Left cardiac atrium (tissue), 4 donors: ENCODE data around the gene AQP12A. TPM values are rescaled to one million over a fixed set of nuclear protein-coding genes. Genes with fewer than 3 reads are reported as not detected.
A peak's percentile ranks its signal among the peaks of the same experiment; 100 is the strongest.

ENCODE experiments used
- ATAC-seq, 2 donors: fragments of 200-7000 bp; cut with Tn5 transposase; one replicate each; pipeline ENCODE4 v1.9.1; 2020; ENCODE audit warnings: mild to moderate bottlenecking in 2 of 2, moderate library complexity in 2 of 2
- DNase-seq: peaks from one replicate; pipeline ENCODE4 v3.0.0-alpha.2; 2020
- intact Hi-C, 2 donors: fragments of 100-400 bp; cut with DNase I; formaldehyde crosslinking; loops; one replicate each; pipeline versions ENCODE4 v1.14.1 to v1.15.1; 2022 to 2023
- total RNA-seq, 2 donors: library from RNA; stranded (reverse); fragmentation: NEBNext Ultra II Directional; extraction: Animal tissue kit (Norgen Biotek cat#: 25700); gene quantifications; one replicate each; pipeline ENCODE4 v1.2.1, GENCODE V29; 2021
- donor health status: DM: no; HTN: yes; CAD: no.
- donor health status: DM: no; HTN: yes; CAD: no; lungs with severe emphysema.
- donor health status: DM: yes; HTN: yes; CAD: no.
- donor health status: Dilated cardiomyopathy.

The AQP12A gene
- total RNA-seq, 2 donors from 2014 or later = not detected

- DNase-seq (no peak), ATAC-seq (no peak)
- intact Hi-C loops = no loop called here
Measured at GRCh38 chr2:240717181-240717641, 25.5 kb downstream of the AQP12A start.

GRCh38 chr2:240717681-240718581 lies 26.3 kb downstream of the AQP12A start:
- no peak for ATAC-seq
- intact Hi-C loops = no loop called here
- DNase-seq = no peak

- intact Hi-C loops = no loop called here
- ATAC-seq = no peak
- no peak for DNase-seq
Measured at GRCh38 chr2:240718896-240719490, 27.3 kb downstream of the AQP12A start.

- no peak for ATAC-seq
- DNase-seq = no peak
- intact Hi-C loops = no loop called here
Measured at GRCh38 chr2:240719676-240720545, 28.2 kb downstream of the AQP12A start.

- no peak for ATAC-seq
- intact Hi-C loops = no loop called here
- DNase-seq = no peak
Measured at GRCh38 chr2:240720686-240721595, 29.3 kb downstream of the AQP12A start.

GRCh38 chr2:240721596-240722180 lies 30.0 kb downstream of the AQP12A start:
- no peak for DNase-seq
- intact Hi-C loops = no loop called here
- no peak for ATAC-seq

GRCh38 chr2:240722376-240722775 lies 30.7 kb downstream of the AQP12A start:
- no peak for DNase-seq
- intact Hi-C loops = no loop called here
- no peak for ATAC-seq

- intact Hi-C loops = no loop called here
- DNase-seq (no peak), ATAC-seq (no peak)
Measured at GRCh38 chr2:240722796-240723735, 31.4 kb downstream of the AQP12A start.

- intact Hi-C loops = no loop called here
- no peak for ATAC-seq
- DNase-seq = no peak
Measured at GRCh38 chr2:240723851-240724250, 32.2 kb downstream of the AQP12A start.

- intact Hi-C loops = no loop called here
- ATAC-seq (no peak), DNase-seq (no peak)
Measured at GRCh38 chr2:240724431-240724830, 32.8 kb downstream of the AQP12A start.

GRCh38 chr2:240725266-240725665 lies 33.6 kb downstream of the AQP12A start:
- ATAC-seq (no peak), DNase-seq (no peak)
- intact Hi-C loops = no loop called here

- DNase-seq (no peak), ATAC-seq (no peak)
- intact Hi-C loops = no loop called here
Measured at GRCh38 chr2:240725671-240726070, 34.0 kb downstream of the AQP12A start.

- ATAC-seq (no peak), DNase-seq (no peak)
- intact Hi-C loops = no loop called here
Measured at GRCh38 chr2:240726876-240727275, 35.2 kb downstream of the AQP12A start.

GRCh38 chr2:240727439-240727838 lies 35.8 kb downstream of the AQP12A start:
- intact Hi-C loops = no loop called here
- no peak for DNase-seq
- no peak for ATAC-seq

GRCh38 chr2:240727913-240728312 lies 36.2 kb downstream of the AQP12A start:
- no peak for ATAC-seq
- no peak for DNase-seq
- intact Hi-C loops = no loop called here

GRCh38 chr2:240728361-240728760 lies 36.7 kb downstream of the AQP12A start:
- intact Hi-C loops = no loop called here
- no peak for DNase-seq

GRCh38 chr2:240728827-240729226 lies 37.2 kb downstream of the AQP12A start:
- intact Hi-C loops = no loop called here
- ATAC-seq = peak in 1 of 2 donors; percentile 15

More at GRCh38 chr2:240728361-240728760, 36.7 kb downstream of the AQP12A start:
- ATAC-seq = no peak

More at GRCh38 chr2:240728827-240729226, 37.2 kb downstream of the AQP12A start:
- no peak for DNase-seq
